HG03108 (cell line): ENCODE data around the gene KIAA0232.
A peak's percentile ranks its signal among the peaks of the same experiment; 100 is the strongest.
"Not testable (repeated sequence)": the region's sequence is repeated elsewhere in the genome, so short reads cannot be mapped to it uniquely, and the experiment has no call there.

Experiments used
- ATAC-seq: cut with Tn5 transposase; IDR thresholded peaks from one replicate; pipeline ENCODE4 v1.9.1; 2021; ENCODE audit warnings: moderate library complexity; ENCODE audit not compliant: unreplicated experiment

KIAA0232 gene

DNA sequence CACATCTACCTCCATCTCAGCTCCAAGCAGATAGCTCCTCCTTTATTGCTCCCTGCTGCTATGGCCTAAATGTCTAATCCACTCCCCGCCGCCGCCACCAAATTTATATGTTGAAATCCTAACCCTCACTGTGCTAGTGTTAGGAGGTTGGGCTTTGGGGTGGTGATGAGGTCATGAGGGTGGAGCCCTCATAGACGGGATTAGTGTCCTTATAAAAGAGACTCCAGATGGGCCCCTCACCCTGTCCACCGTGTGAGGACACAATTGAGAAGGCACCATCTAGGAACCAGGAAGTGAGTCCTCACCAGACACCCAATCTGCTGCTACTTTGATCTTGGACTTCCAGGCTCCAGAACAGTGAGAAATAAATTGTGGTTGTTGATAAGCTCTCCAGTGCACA lies 113.5 kb downstream of the KIAA0232 start:
- no peak for ATAC-seq

- no peak for ATAC-seq
Measured at GRCh38 chr4:6898763-6899162, 116.2 kb downstream of the KIAA0232 start.

GRCh38 chr4:6900181-6900812 lies 117.8 kb downstream of the KIAA0232 start:
- ATAC-seq = no peak

DNA sequence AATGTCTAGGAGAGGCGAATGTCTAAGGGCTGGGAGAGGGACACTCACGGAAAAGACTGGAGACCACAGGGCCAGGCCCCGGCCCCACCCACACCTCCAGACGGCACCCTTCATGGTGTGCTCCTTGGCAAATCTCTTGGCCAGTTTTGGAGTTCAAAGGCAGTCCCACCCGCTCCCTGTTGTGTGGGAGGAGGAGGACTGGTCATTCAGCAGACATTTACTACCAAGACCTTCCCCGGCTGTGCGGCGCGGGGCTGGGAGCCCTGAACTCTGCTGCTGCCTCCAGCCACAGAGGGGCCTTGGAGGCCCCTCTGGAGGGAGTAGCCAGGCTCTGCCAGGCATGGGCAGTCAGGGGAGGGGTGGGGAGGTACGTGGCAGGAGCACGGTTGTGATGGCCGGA lies 118.4 kb downstream of the KIAA0232 start:
- ATAC-seq = no peak

- no peak for ATAC-seq
Measured at GRCh38 chr4:6901669-6902317, 119.3 kb downstream of the KIAA0232 start.

- no peak for ATAC-seq
Measured at GRCh38 chr4:6902318-6903042, 120.0 kb downstream of the KIAA0232 start.

GRCh38 chr4:6905516-6906445 lies 123.3 kb downstream of the KIAA0232 start:
- no peak for ATAC-seq

DNA sequence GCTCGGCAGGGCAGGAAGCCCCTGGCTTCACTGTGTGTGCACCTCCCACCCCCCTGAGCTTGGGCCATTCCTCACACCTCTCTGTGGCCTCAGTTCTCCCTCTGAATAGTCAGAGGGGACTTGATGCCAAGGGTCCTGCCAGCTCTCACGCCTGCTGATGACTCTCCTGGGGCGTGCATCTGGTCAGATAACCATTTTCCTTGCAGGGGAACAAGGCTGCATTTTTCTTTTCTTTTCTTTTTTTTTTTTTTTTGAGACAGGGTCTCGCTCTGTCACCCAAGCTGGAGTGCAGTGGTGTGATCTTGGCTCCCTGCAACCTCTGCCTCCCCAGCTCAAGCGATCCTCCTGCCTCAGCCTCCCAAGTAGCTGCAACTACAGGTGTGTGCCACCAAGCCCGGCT lies 124.0 kb downstream of the KIAA0232 start:
- ATAC-seq = not testable (repeated sequence)

DNA sequence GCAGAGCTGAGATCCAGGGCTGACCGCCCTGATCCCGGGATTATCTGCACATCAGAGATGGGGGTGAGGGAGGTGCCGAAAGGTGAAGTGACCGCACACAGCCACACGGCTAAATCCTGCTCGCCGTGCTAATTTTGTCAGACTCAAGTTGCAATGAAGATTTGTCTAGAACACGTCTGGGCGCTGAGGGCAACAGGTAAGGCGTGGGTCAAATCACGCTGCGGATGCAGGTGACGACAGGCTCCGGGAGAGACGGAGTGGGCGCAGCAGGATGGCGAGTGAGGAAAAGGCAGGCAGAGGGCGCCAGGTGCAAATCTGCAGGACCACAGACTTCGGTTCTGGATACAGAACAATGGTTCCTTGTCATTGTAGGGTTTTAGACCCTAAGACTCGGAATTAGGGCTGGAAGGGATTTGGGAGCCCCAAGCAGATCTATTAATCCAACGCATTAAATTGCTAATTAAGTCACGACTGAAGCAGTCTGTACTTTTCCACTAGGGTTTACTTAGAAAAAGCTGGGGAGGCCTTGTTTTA lies 125.2 kb downstream of the KIAA0232 start:
- no peak for ATAC-seq

GRCh38 chr4:6908432-6909112 lies 126.0 kb downstream of the KIAA0232 start:
- no peak for ATAC-seq

DNA sequence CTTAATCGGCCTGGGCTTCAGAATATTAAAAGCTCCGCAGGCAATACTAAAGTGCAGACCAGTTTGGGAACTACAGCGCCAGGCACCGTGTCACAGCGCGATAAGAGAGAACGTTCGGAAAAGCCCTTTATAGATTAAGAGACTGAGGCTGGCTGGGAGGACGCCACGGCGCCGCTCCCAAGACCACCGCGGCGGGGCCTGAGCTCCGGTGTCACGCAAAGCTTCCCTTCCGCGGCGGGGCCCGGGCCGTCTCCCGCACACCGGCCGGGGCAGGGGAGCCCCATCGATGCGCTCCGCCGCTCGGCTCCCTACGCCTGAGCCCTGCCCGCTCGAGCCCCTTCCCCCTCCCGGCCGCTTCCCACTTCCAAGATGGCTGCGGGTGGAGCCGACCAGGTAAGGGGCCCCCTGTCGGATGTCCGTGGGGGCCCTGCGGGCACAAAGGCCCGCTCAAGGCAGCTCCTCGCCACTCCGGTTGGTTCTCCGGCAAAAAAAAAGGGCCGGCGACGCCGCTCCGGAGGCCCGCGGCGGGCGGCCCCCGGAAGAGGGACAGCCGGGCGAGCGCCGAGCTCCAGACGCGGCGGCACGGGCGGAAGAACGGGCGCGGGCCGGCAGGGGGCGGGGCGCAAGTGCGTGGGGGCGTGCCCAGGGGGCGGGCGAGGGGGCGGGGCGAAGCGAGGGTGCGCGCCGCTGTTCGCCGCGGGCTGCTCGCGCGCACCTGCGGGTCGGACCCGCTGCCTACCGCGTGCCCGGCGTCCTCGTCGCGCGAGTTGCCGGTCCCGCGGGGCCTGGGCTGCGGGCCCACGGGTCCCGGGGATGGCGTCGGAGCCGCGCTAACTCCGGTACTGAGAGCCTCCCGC lies 126.8 kb downstream of the KIAA0232 start, which contains the start of gene TBC1D14:
Gene TBC1D14 (plus strand): TSS at position 714 of the 857 bp plus-strand sequence. CDS start 13,564 bp downstream, outside the sequence.
- ATAC-seq = peak; percentile 88

GRCh38 chr4:6909970-6910339 lies 127.4 kb downstream of the KIAA0232 start:
- peak; percentile 24 for ATAC-seq

DNA sequence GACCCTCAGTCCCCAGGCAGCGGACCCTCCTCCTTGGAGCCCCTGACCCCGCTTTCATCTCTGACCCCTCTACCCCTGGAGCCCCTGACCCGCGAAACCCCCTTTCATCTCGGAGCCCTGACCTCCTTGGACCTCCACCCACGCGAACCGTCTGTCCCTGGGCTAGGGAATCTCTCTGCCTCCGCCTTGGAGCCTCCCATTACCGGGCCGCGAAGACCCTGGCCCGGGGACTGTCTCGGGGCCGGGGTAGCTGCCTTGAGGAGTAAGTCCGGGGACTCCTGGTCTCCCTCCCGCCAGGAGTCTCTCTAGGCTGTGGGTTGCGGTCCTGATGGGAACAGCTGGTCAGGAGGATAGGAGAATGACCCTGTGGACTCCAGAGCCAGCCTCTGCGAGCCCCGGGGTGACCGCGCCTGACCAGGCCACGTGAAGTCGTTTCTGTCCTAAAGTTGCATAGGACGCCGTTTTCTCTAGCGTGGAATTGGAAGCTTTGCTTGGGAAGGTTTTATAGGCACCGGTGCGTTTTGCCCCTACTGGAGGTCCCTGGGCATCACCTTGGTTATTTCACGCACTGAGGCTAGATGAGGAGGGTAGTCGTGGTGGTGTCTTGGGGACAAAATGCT lies 127.9 kb downstream of the KIAA0232 start:
- no peak for ATAC-seq

GRCh38 chr4:6910960-6911874 lies 128.7 kb downstream of the KIAA0232 start:
- ATAC-seq = no peak

GRCh38 chr4:6911917-6912316 lies 129.4 kb downstream of the KIAA0232 start:
- not testable (repeated sequence) for ATAC-seq

GRCh38 chr4:6912441-6912840 lies 129.9 kb downstream of the KIAA0232 start:
- no peak for ATAC-seq

DNA sequence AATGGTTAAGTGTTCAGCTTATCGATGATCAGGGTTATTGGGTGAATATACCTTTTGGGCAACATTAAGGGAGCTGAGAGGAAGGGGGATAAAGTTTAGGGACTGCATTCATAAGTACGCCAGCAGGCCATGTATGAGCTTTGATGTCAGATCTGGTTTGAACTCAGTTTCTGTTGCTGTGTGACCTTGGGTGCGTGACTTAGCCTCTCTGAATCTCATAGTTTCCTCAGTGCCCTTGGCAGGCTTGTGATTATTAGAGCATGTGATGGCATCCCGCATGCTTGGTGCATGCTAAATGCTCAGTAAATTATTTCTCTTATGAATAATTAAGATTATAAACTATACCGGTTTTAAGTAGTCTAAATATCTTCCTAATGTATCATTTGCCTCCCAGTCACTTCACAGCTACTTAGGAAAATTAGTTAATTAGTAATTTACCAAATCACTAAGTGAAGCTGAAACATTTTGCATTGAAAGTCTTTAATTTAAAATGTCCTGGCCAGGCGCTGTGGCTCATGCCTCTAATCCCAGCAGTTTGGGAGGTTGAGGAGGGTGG lies 130.9 kb downstream of the KIAA0232 start:
- ATAC-seq = no peak
